HFF-Myc (cell line): ENCODE results near the gene TXNDC5.
"Not testable (repeated sequence)": the region's sequence is repeated elsewhere in the genome, so short reads cannot be mapped to it uniquely, and the experiment has no call there.

Experiments used
- DNase-seq: peaks from one replicate; pipeline ENCODE4 v3.0.0-alpha.2; 2011; ENCODE audit warnings: low read depth; ENCODE audit errors: extremely low read depth
- H3K4me3 ChIP-seq: replicated peaks from 2 replicates; pipeline ENCODE4 v1.5.1; 2011; ENCODE audit warnings: low read depth, mild to moderate bottlenecking, control low read depth, low read length
- TF ChIP-seq, protein P1 (sequence below): IDR thresholded peaks from 2 replicates; pipeline ENCODE4 v1.5.1; 2012; ENCODE audit warnings: mild to moderate bottlenecking, low read depth, low read length, control low read depth; ENCODE audit errors: missing control alignments

The TXNDC5 gene

DNA sequence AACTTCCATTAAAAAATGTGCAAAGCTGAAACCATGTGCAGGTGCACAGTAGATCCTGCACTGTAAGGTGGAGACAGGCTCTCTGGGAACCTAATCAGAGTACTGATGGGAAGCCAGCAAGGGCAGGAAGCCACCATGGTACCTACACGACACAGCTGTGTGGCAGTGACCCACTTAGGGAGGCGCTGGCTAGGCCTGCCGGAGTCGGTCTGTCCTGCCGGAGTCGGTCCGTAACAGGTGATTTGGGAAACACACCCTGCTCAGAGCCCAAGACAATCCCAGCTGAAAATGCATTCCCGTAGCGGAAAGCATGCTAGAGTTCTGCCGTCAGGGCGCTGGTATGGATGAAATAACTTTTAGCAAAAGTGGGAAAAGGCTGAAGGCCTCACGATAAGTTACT lies 17.2 kb downstream of the TXNDC5 start:
- no peak overlapping the region for H3K4me3 ChIP-seq
- no peak for DNase-seq
- TF ChIP-seq, protein P1, sequence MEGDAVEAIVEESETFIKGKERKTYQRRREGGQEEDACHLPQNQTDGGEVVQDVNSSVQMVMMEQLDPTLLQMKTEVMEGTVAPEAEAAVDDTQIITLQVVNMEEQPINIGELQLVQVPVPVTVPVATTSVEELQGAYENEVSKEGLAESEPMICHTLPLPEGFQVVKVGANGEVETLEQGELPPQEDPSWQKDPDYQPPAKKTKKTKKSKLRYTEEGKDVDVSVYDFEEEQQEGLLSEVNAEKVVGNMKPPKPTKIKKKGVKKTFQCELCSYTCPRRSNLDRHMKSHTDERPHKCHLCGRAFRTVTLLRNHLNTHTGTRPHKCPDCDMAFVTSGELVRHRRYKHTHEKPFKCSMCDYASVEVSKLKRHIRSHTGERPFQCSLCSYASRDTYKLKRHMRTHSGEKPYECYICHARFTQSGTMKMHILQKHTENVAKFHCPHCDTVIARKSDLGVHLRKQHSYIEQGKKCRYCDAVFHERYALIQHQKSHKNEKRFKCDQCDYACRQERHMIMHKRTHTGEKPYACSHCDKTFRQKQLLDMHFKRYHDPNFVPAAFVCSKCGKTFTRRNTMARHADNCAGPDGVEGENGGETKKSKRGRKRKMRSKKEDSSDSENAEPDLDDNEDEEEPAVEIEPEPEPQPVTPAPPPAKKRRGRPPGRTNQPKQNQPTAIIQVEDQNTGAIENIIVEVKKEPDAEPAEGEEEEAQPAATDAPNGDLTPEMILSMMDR: no peak

DNA sequence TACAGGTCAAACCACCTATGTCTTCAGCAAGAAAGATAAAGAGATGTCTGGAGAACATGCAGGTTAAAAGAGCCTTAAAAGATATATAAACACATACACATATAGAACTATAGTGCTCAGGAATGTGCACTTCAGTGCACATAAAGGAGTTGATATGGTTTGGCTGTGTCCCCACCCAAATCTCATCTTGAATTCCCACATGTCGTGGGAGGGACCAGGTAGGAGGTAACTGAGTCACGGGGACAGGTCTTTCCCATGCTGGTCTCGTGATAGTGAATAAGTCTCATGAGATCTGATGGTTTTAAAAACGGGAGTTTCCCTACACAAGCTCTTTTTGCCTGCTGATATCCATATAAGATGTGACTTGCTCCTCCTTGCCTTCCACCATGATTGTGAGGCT lies 18.2 kb downstream of the TXNDC5 start:
- H3K4me3 ChIP-seq, DNase-seq: not testable (repeated sequence)

DNA sequence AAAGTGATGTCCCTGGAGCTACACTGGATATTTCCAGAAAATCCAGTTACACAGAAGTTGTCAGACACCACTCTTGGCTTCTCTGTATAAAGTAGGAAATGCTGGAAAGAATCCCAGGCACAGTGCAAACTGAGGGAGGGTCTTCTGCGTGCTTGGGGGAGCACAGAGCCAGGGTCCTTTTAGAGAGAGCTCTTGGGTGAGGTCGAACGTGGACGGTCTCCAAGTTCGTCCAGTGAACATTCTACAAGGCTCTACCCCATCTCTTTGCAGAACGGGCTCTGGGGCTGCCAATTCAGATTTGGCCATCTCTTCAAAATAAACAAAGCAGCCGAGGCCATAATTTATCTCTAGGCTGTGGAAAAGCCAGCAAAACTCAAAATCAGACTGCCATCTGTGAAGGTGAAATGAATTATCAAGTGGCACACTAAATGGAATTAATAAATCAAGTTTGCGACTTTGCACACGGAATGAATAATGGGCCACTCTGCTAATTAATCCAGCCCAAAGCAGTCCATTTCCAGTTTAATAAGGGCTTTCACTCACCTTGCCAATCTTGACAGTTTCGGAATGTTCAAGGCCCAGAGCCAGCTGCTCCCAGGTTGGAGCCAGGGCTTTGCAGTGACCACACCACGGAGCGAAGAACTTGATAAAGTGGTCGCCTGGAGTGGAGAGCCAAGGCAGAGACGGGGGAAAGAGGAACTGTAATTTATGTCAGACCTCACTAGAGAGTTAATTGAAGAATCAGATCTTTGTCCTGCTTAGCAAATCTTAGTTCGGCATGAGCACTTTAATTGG lies 19.3 kb downstream of the TXNDC5 start:
- H3K4me3 ChIP-seq: no peak overlapping the region
- DNase-seq: no peak
- TF ChIP-seq, protein P1: no peak

DNA sequence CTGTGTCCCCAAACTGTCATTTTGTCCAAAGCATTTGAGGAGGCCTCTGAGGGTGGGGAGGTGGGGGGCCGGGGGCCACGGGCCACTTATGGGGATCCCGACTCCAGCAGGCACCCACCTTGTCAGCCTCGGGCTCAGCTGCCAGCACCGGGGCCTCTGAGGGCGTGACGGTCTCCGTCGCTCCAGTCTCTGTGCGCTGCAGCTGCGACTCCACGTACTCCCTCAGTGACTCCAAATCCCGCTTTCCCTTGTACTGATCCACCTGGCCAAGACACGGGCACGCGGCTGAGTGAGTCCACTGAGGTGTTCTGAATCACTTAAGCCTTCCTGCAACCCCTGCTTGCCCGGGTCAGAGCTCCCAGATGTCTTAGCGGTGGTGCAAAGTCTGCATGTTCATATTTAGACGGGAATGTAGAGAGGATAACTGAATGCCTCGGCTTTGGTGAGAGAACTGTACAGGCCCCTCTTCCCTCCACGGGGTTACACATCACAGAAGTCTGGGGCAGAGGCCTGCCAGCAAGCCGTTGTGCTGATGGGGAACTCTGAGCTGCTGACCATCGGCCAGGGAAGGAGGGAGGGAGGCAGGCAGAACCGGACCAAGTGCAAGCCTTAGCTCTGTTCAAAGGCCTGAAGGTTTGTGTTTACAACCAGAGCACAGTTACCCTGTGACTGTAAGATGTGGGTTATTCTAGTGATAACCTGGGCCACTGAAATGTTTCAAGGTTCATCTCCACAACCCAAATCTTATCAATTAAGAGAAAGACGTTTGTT lies 21.8 kb downstream of the TXNDC5 start:
- no peak overlapping the region for H3K4me3 ChIP-seq
- TF ChIP-seq, protein P1: no peak
- no peak for DNase-seq

DNA sequence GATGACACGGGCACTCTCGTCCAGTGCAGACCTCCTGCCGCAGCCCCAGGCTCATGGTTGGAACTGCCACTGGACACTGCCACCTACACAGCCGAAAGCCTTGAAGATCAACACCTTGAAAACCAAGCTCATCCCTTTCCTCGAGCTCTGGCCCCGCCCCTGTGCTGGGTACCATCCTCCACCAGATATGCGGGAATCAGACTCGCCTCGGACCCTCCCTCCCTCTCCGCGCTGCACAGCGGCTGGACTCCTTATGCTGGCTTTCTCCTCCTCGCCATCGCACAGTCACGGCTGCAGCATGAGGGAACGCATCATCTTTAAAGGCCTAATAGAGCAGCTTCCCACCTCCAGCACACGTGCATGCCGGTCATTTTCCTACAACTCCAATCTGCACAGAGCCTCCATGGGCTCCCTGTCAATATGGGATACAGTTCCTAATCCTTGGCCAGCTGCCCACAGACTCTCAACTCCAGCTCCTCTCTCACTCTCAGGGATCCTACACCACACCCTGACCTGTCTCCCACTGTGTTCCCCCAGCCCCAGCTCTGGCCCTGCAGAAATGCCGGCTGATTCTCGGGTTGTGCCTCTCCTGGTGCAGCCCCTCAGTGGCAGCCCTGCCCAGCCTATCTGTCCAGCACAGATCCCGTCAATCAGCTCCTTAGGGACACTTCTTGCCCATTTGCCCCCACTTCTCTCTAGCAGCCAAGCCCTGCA lies 23.2 kb downstream of the TXNDC5 start:
- TF ChIP-seq, protein P1: no peak
- no peak for DNase-seq
- no peak overlapping the region for H3K4me3 ChIP-seq

DNA sequence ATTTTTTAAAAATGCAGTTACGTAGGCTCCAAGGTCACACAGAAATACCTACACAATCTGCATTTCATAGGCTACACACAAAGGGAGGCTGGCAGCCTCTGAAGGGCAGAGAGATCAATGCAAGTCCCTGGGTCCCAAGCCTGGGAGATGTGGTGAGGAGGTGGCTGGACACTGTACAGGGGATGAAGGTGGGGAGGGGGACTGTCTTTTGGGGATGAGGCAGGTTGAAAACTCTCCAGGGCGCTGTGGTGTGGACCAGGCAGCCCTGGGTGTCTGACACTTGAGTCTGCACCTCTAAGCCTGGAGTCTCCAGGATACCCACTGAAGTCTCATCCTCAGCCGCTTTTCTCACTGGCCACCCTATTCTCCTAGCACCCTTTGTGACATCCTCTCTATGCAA lies 24.5 kb downstream of the TXNDC5 start:
- DNase-seq: no peak
- no peak overlapping the region for H3K4me3 ChIP-seq
- TF ChIP-seq, protein P1: no peak

DNA sequence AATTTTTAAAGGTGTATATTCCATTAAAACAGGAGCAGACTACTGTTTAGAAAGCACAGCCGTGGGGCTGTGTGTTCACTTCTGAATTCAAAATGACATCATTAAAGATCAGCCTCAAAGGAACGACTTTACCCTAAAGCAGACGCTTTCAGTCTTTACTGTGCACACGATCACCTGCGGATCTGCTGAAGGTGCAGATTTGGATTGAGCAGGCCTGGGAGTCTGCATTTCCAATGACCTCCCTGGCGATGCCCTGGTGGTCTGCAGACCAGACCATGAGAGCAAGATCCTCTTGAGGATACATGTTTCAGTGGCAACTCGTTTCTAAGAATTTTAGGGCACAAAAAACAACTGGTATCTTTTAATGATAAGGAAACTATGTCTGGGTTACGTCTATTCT lies 27.2 kb downstream of the TXNDC5 start:
- TF ChIP-seq, protein P1: no peak
- H3K4me3 ChIP-seq: no peak overlapping the region
- no peak for DNase-seq
